ENCODE results near the gene TXNDC11.

Gene TXNDC11

GRCh38 chr16:11750056-11750455 is 7.4 kb upstream of the TXNDC11 start:
- DNase-seq (ENCODE audit: low read depth), result no peak

- DNase-seq (ENCODE audit: low read depth), result no peak
Observed at GRCh38 chr16:11748404-11749254, 6.0 kb upstream of the TXNDC11 start.

- DNase-seq (ENCODE audit: low read depth), result no peak
Observed at GRCh38 chr16:11747949-11748403, 5.3 kb upstream of the TXNDC11 start.

- DNase-seq (ENCODE audit: low read depth), result no peak
Observed at GRCh38 chr16:11744075-11744470, 1.4 kb upstream of the TXNDC11 start.

- DNase-seq (ENCODE audit: low read depth), result peak; percentile 6
Observed at GRCh38 chr16:11743308-11744074, 834 bp upstream of the TXNDC11 start.

- no peak for DNase-seq (ENCODE audit: low read depth)
Observed at GRCh38 chr16:11742093-11742535, 543 bp downstream of the TXNDC11 start.

- DNase-seq (ENCODE audit: low read depth), result no peak
Observed at GRCh38 chr16:11740567-11740966, 2.1 kb downstream of the TXNDC11 start.

- no peak for DNase-seq (ENCODE audit: low read depth)
Observed at GRCh38 chr16:11738742-11739544, 3.7 kb downstream of the TXNDC11 start.

GRCh38 chr16:11737713-11738112 is 4.9 kb downstream of the TXNDC11 start:
- DNase-seq (ENCODE audit: low read depth), result no peak

GRCh38 chr16:11736903-11737302 is 5.8 kb downstream of the TXNDC11 start:
- DNase-seq (ENCODE audit: low read depth), result no peak

GRCh38 chr16:11735787-11736186 is 6.9 kb downstream of the TXNDC11 start:
- no peak for DNase-seq (ENCODE audit: low read depth)

- DNase-seq (ENCODE audit: low read depth), result no peak
Observed at GRCh38 chr16:11734653-11735043, 8.0 kb downstream of the TXNDC11 start.

- no peak for DNase-seq (ENCODE audit: low read depth)
Observed at GRCh38 chr16:11734025-11734652, 8.5 kb downstream of the TXNDC11 start.

- no peak for DNase-seq (ENCODE audit: low read depth)
Observed at GRCh38 chr16:11731222-11731621, 11.4 kb downstream of the TXNDC11 start.

GRCh38 chr16:11729787-11730186 is 12.9 kb downstream of the TXNDC11 start:
- DNase-seq (ENCODE audit: low read depth), result no peak

GRCh38 chr16:11727796-11728543 is 14.7 kb downstream of the TXNDC11 start:
- no peak for DNase-seq (ENCODE audit: low read depth)

- no peak for DNase-seq (ENCODE audit: low read depth)
Observed at GRCh38 chr16:11726008-11726407, 16.6 kb downstream of the TXNDC11 start.

GRCh38 chr16:11725457-11725856 is 17.2 kb downstream of the TXNDC11 start:
- DNase-seq (ENCODE audit: low read depth), result no peak

- DNase-seq (ENCODE audit: low read depth), result no peak
Observed at GRCh38 chr16:11722468-11722808, 20.2 kb downstream of the TXNDC11 start.

- no peak for DNase-seq (ENCODE audit: low read depth)
Observed at GRCh38 chr16:11721781-11722467, 20.7 kb downstream of the TXNDC11 start.

- no peak for DNase-seq (ENCODE audit: low read depth)
Observed at GRCh38 chr16:11719762-11720161, 22.9 kb downstream of the TXNDC11 start.
